Right lobe of liver (tissue), 4 donors: ENCODE measurements around the gene KRT72.

ENCODE experiments used
- POLR2A ChIP-seq: fragments of 450-650 bp; IDR thresholded peaks from one replicate; pipeline ENCODE4 v1.6.1; 2017; ENCODE audit warnings: antibody characterized with exemption, mild to moderate bottlenecking
- TF ChIP-seq, protein P1 (sequence below), 4 donors: fragments of 200-600 bp in 3 of 4; fragments of 450-650 bp in 1 of 4; IDR thresholded peaks; one replicate each; pipeline versions ENCODE4 v1.5.1 to v1.8.0; 2016 to 2022; ENCODE audit warnings: antibody characterized with exemption in 4 of 4, mild to moderate bottlenecking in 2 of 4
- donor health status: DM: no; HTN: no; CAD: no.
- donor health status: DM: no; HTN: no; CAD: no.
- donor health status: DM: no; HTN: yes; CAD: no.

DNA sequence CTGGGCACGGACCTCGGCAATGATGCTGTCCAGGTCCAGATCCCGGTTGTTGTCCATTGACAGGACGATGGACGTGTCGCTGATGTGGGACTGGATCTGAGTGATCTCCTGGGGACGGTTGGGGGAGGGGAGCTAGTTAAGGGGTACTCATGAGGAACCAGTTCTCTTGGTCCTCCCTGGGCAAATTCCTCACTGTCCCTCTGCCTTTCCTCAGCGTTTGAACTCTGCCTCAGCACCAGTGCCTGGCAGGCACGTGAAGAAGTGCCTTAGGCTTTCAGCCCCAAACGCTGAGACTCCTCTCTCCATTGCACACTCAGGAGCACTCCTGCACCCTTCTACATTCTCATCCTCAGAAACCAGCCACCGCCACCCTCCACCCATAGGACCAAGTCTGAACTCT, 9.7 kb downstream of the KRT72 start:
- TF ChIP-seq POLR2A = no peak
- TF ChIP-seq, protein P1, sequence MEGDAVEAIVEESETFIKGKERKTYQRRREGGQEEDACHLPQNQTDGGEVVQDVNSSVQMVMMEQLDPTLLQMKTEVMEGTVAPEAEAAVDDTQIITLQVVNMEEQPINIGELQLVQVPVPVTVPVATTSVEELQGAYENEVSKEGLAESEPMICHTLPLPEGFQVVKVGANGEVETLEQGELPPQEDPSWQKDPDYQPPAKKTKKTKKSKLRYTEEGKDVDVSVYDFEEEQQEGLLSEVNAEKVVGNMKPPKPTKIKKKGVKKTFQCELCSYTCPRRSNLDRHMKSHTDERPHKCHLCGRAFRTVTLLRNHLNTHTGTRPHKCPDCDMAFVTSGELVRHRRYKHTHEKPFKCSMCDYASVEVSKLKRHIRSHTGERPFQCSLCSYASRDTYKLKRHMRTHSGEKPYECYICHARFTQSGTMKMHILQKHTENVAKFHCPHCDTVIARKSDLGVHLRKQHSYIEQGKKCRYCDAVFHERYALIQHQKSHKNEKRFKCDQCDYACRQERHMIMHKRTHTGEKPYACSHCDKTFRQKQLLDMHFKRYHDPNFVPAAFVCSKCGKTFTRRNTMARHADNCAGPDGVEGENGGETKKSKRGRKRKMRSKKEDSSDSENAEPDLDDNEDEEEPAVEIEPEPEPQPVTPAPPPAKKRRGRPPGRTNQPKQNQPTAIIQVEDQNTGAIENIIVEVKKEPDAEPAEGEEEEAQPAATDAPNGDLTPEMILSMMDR (IDR thresholded peaks at IDR 0.05) = no peak
